Heart right ventricle (tissue), 16 donors: ENCODE measurements around the gene F9. TPM values are rescaled to one million over a fixed set of nuclear protein-coding genes. Genes with fewer than 3 reads are reported as not detected.

ENCODE experiments used
- ATAC-seq, 8 donors: fragments of 200-7000 bp; cut with Tn5 transposase; one replicate each; pipeline ENCODE4 v1.9.1; 2020; ENCODE audit warnings: mild to moderate bottlenecking in 8 of 8, moderate library complexity in 8 of 8, moderate number of reproducible peaks in 1 of 8
- DNase-seq, 2 donors: peaks; one replicate each; pipeline ENCODE4 v3.0.0-alpha.2; 2020
- H3K27ac ChIP-seq, 10 donors: fragments of 200-600 bp; sonication (generic) in 2 of 10; one replicate each; pipeline versions ENCODE4 v1.5.0 to v1.8.0; 2020 to 2022; ENCODE audit warnings: mild to moderate bottlenecking in 3 of 10
- H3K27me3 ChIP-seq, 7 donors: fragments of 200-600 bp; one replicate each; pipeline ENCODE4 v1.8.0; 2021 to 2022; ENCODE audit warnings: mild to moderate bottlenecking in 2 of 7
- H3K36me3 ChIP-seq, 9 donors: fragments of 200-600 bp; sonication (generic) in 1 of 9; one replicate each; pipeline versions ENCODE4 v1.5.0 to v1.8.0; 2020 to 2022; ENCODE audit warnings: mild to moderate bottlenecking in 2 of 9
- H3K4me1 ChIP-seq, 9 donors: fragments of 200-600 bp; sonication (generic) in 1 of 9; one replicate each; pipeline versions ENCODE4 v1.5.0 to v1.8.0; 2020 to 2022; ENCODE audit warnings: mild to moderate bottlenecking in 4 of 9
- H3K4me3 ChIP-seq, 10 donors: fragments of 200-600 bp; sonication (generic) in 2 of 10; one replicate each; pipeline versions ENCODE4 v1.5.0 to v1.8.0; 2020 to 2022; ENCODE audit warnings: mild to moderate bottlenecking in 7 of 10, moderate library complexity in 2 of 10
- H3K9me3 ChIP-seq, 11 donors: fragments of 200-600 bp in 10 of 11; sonication (generic) in 2 of 11; one replicate each; pipeline versions ENCODE4 v1.5.0 to v1.8.0; 2013 to 2022; ENCODE audit warnings: mild to moderate bottlenecking in 2 of 11, control low read depth in 1 of 11, moderate library complexity in 1 of 11
- WGBS, 2 donors: extraction: QIAGEN DNeasy Blood & Tissue Kit; methylation state at CpG; one replicate each; pipeline ENCODE4 v1.1.7; 2013; ENCODE audit warnings: inconsistent platforms in 1 of 2; 5-methylcytosine and 5-hydroxymethylcytosine counted together
- intact Hi-C, 10 donors: fragments of 100-400 bp; cut with DNase I; formaldehyde crosslinking; loops; one replicate each; pipeline versions ENCODE4 v1.11.1 to v1.14.2; 2022
- polyA plus RNA-seq, 2 donors: library from polyadenylated mRNA; stranded (reverse); fragments of 200-250 nt; gene quantifications; one replicate each; pipeline ENCODE4 v1.2.3, GENCODE V29; 2013
- total RNA-seq, 10 donors: library from RNA; stranded (reverse); fragmentation: NEBNext Ultra II Directional in 3 of 10; extraction: Animal tissue kit (Norgen Biotek cat#: 25700) in 3 of 10; gene quantifications; one replicate each; pipeline versions ENCODE4 v1.2.1 to v1.2.4, GENCODE V29; 2021 to 2023
- TF ChIP-seq, protein P1 (sequence below), 9 donors: fragments of 200-600 bp; sonication (generic) in 2 of 9; IDR thresholded peaks; one replicate each; pipeline versions ENCODE4 v1.5.0 to v1.8.0; 2021 to 2022; ENCODE audit warnings: antibody characterized with exemption in 9 of 9, mild to moderate bottlenecking in 5 of 9, moderate library complexity in 1 of 9
- donor health status: Arrhythmogenic right ventricular cardiomyopathy.
- donor health status: ischemic (EF 13 %, LVEDD 7.1; RV severe dilation, severe dysfunction).
- donor health status: healthy with polysubstance abuse.
- donor health status: DM: no; HTN: yes; CAD: no.
- donor health status: DM: no; HTN: no; CAD: no.
- donor health status: ischemic (EF 25% LVEDD 6.9; RV normal size, moderate dysfunction).
- donor health status: ischemic (EF 25% LVEDD 5.7; RV mildly dilated, moderate dysfunction).
- donor health status: healthy.
- donor health status: DM: yes; HTN: yes; CAD: no.
- donor health status: Ischemic cardiomyopathy.
- donor health status: ischemic (EF 35%, LVEDD 5.7; RV mildly dilated, moderate dysfunction).
- donor health status: nonischemic (EF 11% LVEDD 7.7; RV severe dilation, severe dysfunction).
- donor health status: DM: yes; HTN: yes; CAD: no.
- donor health status: PGD.
- donor health status: ischemic (EF 29% LVEDD 5.4; RV normal size, mild dysfunction).
- donor health status: nonischemic (EF 23%, LVEDD 6.1; RV moderate dilation, normal function).

Gene F9
- total and polyA plus RNA-seq, 12 donors, result not detected

DNA sequence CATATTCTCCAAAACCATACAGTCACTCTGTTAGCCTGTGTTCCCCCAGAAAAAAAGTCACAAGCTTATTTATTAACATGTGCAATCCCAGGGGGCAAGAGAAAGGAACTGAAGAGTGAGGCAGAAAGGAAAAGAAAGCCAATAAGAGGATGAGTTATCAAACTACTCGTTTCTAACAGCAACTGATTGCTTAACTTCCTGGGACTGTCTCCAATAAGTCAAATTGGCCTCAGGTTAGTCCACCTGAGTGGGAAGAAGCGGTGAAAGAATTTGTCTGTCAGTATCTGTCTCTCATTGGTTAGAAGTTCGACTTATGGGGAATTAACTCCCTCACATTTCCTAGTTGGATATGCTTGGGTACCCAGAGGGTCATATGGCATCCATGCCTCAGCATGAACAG is 14.1 kb downstream of the F9 start:
- H3K4me3 ChIP-seq, result no peak overlapping the region
- no peak overlapping the region for H3K27ac ChIP-seq
- intact Hi-C loops, result no loop called here
- H3K4me1 ChIP-seq, result no peaks in the 10 kb centered on the region
- WGBS, 2 donors, result 73 to 79% methylated on average over 3 of the region's 3 CpGs
- H3K9me3 ChIP-seq, result no peaks in the 10 kb centered on the region
- DNase-seq (no peak), ATAC-seq (no peak)
- H3K27me3 ChIP-seq, result peaks cover 0 to 13% (median 0%) of the 10 kb centered on the region in 7 donors
- no peaks in the 10 kb centered on the region for H3K36me3 ChIP-seq
- TF ChIP-seq, protein P1, sequence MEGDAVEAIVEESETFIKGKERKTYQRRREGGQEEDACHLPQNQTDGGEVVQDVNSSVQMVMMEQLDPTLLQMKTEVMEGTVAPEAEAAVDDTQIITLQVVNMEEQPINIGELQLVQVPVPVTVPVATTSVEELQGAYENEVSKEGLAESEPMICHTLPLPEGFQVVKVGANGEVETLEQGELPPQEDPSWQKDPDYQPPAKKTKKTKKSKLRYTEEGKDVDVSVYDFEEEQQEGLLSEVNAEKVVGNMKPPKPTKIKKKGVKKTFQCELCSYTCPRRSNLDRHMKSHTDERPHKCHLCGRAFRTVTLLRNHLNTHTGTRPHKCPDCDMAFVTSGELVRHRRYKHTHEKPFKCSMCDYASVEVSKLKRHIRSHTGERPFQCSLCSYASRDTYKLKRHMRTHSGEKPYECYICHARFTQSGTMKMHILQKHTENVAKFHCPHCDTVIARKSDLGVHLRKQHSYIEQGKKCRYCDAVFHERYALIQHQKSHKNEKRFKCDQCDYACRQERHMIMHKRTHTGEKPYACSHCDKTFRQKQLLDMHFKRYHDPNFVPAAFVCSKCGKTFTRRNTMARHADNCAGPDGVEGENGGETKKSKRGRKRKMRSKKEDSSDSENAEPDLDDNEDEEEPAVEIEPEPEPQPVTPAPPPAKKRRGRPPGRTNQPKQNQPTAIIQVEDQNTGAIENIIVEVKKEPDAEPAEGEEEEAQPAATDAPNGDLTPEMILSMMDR (IDR thresholded peaks at IDR 0.05), result no peak

DNA sequence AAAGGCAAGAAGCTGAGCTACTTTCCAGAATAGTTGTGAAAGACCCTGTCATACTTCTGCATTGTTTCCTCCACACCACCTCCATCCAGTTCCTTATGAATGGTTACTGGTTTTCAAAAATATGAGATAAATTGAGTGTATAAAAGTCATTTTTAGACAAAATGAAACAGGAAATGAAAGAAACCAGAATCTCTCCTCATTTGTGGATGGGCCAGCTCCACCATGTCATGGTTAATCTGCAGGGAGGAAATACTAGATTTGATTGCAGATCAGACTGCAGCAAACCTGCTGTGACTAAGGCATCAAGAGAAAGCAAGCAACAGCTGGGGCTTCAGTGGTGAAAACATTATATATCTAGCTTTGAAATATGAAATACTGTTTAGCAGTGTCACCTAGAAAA is 23.8 kb downstream of the F9 start:
- ATAC-seq (no peak), DNase-seq (no peak)
- no peak overlapping the region for H3K4me3 ChIP-seq
- H3K27me3 ChIP-seq, result peaks cover 0 to 26% (median 0%) of the 10 kb centered on the region in 7 donors
- intact Hi-C loops, result loop anchor here in 2 of 10 donors (10.0 kb wide), 1 partner anchor 780 kb away; no protein-coding TSS in a partner anchor
- peaks cover 0 to 9% (median 0%) of the 10 kb centered on the region in 9 donors for H3K4me1 ChIP-seq
- H3K27ac ChIP-seq, result no peak overlapping the region
- no peaks in the 10 kb centered on the region for H3K36me3 ChIP-seq
- TF ChIP-seq, protein P1 (IDR thresholded peaks at IDR 0.05), result no peak
- H3K9me3 ChIP-seq, result no peaks in the 10 kb centered on the region

DNA sequence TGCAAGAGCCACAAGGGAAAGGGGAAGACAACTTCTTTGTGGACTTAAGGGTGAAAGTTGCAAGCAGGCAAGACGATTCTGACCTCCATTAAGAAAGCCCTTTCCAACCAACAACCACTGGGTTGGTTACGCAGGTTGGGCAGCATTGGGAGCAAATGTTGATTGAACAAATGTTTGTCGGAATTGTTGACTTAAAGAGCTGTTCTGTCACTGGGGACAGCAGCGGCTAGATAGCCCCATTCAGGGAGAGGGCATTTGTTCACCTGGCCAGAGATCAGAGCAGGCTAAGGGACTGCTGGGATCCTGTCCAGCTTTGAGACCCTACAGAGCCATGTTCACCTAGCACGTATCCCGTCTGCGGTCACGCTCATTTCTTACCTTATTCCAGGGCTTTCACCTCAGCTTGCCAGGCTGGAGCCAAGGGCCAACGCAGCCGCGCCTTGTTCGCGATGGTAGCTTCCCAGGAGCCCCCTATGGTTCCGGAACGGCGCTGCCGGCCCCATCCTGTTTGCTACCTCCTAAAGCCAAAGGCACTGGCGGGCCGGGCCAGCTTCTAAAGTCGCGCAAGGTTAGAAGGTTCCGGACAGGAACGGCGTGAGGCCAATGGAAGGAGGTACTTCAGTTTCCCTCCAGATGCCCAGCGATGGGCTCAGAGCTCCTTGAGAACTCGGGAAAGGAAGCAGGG is 24.6 kb downstream of the F9 start:
- Histone ChIP-seq H3K27me3 (peaks cover 0 to 29% (median 0%) of the 10 kb centered on the region in 7 donors), H3K36me3 (no peaks in the 10 kb centered on the region), H3K4me1 (peaks cover 0 to 9% (median 0%) of the 10 kb centered on the region in 9 donors), H3K9me3 (no peaks in the 10 kb centered on the region), H3K4me3 (peak overlapping the region in 1 of 10 donors; percentile 12), H3K27ac (no peak overlapping the region)
- DNase-seq (no peak), ATAC-seq (no peak)
- 72 to 87% methylated on average over 22 to 26 of the region's 26 CpGs for WGBS, 2 donors
- intact Hi-C loops, result loop anchor here in 3 of 10 donors (5.0 to 10.0 kb wide), 2 partner anchors 778 to 780 kb away; no protein-coding TSS in a partner anchor
- TF ChIP-seq, protein P1 (IDR thresholded peaks at IDR 0.05), result no peak

DNA sequence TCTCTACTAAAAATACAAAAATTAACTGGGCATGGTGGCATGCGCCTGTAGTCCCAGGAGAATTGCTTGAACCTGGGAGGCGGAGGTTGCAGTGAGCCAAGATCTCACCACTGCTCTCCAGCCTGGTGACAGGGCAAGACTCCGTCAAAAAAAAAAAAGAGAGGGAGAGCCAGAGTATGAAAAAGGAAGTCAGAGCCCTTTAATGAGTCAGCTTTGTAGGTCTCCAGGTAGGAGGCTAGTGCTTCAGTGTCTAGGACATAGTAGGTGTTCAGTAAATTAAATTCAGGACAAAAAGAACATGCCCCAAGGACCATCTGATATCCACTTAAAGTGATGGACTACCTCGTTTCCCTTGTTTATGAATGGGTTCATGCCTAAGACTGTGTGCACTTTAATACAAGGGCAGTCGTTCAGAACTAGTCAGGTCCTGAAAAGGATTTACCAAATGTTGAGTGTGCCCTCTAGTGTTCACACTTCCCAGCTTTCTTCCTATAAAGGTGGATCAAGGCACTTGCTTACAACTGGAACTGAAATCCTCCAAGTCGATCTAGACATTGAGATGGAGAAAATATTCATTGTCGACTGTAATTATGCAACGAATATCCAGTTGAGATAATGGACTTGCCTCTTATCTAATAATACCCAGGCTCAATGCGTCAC is 29.0 kb downstream of the F9 start:
- WGBS, 2 donors, result 33 to 34% methylated on average over 9 of the region's 9 CpGs
- H3K27ac ChIP-seq, result no peak overlapping the region
- TF ChIP-seq, protein P1 (IDR thresholded peaks at IDR 0.05), result peak in 7 of 9 donors; percentile 43 to 60 (median 52)
- peaks cover 0 to 8% (median 0%) of the 10 kb centered on the region in 9 donors for H3K4me1 ChIP-seq
- DNase-seq, result peak in 1 of 2 donors; percentile 21
- H3K27me3 ChIP-seq, result peaks cover 0 to 20% (median 0%) of the 10 kb centered on the region in 7 donors
- no peak overlapping the region for H3K4me3 ChIP-seq
- intact Hi-C loops, result loop anchor here in 8 of 10 donors (2.0 to 10.0 kb wide), 5 partner anchors 782 to 787 kb away; no protein-coding TSS in a partner anchor
- ATAC-seq, result peak in 2 of 8 donors; percentile 47 to 49
- no peaks in the 10 kb centered on the region for H3K36me3 ChIP-seq
- H3K9me3 ChIP-seq, result no peaks in the 10 kb centered on the region
